LoVo (cell line): ENCODE results near the gene DCLK3.

Experiments used
- DNase-seq: peaks from one replicate; pipeline ENCODE4 v3.0.0-alpha.2; 2016; ENCODE audit warnings: low spot score

Gene DCLK3

DNA sequence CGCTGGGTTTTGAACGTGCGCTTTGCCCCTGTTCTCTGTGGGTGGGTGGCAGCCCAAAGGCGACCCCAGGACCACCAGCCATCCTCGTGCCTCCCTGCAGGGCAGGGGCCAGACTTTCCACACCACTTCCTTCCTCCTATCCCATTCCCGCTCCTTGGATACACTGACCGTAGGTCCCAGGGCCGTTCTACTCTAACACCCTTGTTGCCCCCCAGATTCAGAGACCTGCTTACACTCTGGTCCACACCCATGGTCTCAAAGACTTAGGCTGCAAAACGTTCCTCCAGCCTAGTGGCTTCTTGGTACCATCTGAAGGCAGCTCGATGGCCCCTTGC is 318 bp upstream of the DCLK3 start:
- no peak for DNase-seq

- no peak for DNase-seq
Observed at GRCh38 chr3:36762918-36763849, 1.2 kb downstream of the DCLK3 start.

DNA sequence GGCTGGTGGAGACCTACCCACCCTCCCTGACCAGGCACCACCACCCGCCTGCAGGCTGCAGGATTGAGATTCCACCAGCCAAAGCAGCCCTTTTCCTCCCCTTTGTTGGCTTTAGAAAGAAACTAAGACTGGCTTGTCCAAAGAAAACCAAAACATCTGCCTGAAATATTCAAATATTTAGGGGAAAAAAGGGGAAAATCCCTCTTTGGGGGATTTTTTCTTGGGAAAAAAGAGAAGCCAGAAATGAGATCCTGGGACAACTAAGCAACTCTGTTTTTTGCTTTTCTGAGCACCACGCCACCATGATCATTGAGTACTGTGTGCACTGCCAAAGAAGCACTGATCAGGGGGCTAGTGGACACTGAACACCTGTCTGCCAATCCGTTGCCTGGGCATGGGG is 2.6 kb downstream of the DCLK3 start:
- DNase-seq: no peak

DNA sequence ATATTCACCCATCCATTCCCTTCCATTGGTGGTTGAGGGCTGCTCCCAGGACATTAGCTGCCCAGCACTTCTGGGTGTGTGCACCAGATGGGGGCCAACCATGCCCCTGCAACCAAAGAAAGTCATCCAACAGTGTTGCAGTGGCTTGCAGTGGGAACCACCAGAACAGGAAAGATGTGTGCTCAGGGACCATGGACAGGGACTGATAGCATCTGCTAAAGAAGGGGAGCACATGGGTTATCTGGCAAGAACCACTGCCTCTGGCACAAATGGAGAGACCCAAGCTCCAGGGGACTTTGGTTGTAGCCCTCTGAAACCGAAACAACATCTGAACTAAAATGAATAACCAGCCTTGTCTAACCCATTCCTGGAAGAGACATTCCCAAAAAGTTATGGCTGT is 8.1 kb downstream of the DCLK3 start:
- DNase-seq: no peak

DNA sequence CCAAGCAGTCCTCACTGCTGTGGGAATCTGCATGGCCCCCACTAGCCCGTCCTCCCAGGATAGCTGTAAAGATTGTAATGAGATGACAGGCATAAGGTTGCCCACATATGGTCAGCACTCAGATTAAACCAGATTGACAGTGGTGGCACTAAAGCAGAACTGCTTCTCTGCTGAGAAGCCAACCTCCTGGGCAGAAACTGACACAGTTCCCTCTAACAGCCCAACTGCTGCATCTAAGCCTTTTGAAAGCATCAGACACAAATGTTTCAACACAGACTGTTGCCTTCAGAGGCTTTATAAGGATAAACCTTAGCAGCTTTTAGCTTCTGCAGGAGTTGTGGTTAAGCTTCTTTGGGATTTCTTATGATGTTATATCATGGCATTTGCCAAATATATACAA is 13.0 kb downstream of the DCLK3 start:
- DNase-seq: no peak

- DNase-seq: no peak
Observed at GRCh38 chr3:36750737-36751136, 13.6 kb downstream of the DCLK3 start.

GRCh38 chr3:36744763-36745162 is 19.6 kb downstream of the DCLK3 start:
- no peak for DNase-seq

DNA sequence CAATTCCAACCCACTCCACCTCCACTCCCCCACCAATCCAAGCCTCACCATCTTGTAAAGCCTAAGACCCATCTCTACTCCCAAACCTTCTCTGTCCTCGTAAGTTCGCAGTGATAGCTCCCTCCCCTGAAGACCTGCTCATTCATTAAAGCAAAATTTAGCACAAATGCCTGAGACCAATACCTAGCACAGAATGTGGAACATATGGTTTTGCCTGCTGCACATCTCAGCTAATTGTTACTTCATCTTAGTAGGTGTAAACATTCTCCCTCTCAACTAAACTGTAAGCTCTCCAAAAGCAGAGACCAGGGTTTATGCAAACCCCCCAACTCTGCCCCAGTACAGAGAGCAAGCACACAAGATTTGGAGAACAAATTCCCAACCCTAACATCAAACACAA is 20.5 kb downstream of the DCLK3 start:
- no peak for DNase-seq

DNA sequence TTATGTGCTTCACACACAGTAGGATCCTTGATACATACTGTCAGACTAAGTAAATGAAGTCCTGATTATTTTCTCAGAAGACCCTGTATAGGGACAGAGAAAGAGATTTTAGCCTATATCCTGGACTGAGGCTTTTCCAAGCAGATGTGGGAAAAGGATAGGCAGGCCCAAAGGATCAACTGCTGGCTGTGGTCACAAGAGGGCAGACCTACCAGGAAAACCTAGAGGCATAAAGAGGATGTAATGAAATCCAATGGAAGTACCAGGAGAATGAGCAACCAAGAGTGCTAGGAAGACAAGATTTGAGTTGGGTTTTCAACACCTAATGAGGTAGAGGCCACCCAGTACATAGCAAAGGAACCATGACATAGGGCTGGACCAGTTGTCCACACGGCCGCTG is 23.1 kb downstream of the DCLK3 start:
- DNase-seq: no peak

- DNase-seq: no peak
Observed at GRCh38 chr3:36740787-36741186, 23.6 kb downstream of the DCLK3 start.

DNA sequence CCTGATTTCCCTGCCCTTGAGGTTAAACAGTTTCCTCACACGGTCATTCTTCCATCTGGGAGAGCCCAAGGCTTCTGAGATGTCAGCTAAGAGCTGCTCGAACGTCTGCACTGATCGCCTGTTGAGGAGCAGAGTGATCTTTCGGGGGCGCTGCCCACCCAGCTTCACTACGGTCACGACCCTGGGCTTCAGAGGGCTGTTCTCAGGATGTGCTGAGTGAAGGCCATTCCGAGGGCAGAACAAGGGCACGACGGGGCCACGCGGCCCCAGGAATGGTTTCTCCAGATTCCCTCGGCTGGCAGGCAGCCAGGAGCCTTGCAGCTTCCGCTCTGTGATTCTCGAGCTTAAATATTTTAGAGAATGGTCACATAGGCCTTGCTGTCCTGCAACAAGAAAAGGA is 25.7 kb downstream of the DCLK3 start:
- no peak for DNase-seq

DNA sequence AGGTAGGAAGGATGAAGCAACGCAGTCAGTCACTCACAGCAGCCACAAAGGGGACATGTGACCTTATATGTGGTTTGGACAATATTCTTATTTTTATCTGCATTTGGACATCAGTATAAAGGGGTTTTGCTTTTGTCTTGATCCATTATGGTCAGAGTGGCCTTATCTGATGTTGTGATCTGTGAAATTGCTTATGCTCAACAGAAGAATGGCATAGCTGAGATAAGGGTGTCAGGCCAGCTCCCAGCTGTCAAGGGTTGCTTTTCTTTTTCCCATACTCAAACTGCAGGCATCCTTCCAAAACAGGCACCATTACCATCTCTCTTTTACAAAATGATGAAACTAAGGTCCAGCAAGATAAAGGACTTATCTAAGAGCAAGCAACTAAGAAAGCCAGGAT is 28.1 kb downstream of the DCLK3 start:
- DNase-seq: no peak

- DNase-seq: no peak
Observed at GRCh38 chr3:36734742-36735141, 29.6 kb downstream of the DCLK3 start.

DNA sequence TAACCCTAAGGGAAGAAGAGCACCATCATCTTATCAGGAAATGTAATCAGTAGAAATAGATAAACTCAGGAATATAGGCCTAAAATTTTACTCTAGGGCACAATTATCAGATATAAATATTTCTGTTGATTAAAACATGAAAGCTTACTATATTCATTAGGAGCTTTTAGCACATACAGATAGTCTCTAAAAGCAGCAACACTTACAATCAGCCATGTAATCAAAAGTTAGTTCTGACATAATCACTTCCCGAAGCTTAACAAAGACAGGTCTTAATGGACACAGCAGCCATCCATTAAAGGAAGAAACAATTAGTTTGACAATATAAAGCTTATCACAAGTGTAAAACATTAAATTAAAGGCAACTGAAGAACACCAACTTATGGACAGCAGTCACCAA is 30.6 kb downstream of the DCLK3 start:
- DNase-seq: no peak

- DNase-seq: no peak
Observed at GRCh38 chr3:36733162-36733696, 31.1 kb downstream of the DCLK3 start.

GRCh38 chr3:36730966-36731365 is 33.4 kb downstream of the DCLK3 start:
- DNase-seq: peak; percentile 17

DNA sequence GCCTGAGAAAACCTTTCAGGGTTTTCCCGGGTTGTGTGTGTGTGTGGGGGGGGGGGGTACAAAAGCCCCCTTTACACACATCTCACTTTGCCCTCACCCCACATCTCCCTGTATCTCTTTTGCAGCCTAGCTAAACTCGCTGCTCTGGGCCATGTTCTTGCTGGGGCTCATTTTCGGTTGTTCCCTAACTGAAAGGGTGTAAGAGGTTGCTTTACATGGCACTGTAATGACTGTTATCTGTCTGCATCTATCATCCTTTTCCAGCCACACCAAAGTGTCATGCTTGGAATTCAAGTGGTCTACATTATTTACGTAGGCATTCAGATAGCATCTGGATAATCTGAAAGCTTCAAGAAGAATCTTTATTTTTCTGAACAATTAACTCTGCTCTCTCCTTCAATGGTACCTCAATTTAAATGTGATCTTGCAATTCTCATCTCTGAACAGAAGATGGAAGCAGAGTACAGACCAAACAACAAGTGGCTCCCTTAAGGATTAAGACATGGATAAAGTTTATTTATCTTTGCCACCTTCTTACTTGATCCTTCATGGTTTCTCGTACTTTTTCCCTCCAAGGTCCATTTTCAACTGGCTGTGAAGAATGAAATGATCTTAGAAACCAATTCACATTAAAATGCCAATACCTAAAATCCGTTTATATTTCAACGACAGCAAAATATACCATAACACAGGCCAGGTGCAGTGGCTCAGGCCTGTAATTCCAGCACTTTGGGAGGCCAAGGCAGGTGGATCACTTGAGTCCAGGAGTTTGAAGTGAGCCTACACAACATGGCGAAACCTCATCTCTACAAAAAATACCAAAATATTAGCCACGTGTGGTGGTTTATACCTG is 34.9 kb downstream of the DCLK3 start:
- DNase-seq: peak; percentile 62

DNA sequence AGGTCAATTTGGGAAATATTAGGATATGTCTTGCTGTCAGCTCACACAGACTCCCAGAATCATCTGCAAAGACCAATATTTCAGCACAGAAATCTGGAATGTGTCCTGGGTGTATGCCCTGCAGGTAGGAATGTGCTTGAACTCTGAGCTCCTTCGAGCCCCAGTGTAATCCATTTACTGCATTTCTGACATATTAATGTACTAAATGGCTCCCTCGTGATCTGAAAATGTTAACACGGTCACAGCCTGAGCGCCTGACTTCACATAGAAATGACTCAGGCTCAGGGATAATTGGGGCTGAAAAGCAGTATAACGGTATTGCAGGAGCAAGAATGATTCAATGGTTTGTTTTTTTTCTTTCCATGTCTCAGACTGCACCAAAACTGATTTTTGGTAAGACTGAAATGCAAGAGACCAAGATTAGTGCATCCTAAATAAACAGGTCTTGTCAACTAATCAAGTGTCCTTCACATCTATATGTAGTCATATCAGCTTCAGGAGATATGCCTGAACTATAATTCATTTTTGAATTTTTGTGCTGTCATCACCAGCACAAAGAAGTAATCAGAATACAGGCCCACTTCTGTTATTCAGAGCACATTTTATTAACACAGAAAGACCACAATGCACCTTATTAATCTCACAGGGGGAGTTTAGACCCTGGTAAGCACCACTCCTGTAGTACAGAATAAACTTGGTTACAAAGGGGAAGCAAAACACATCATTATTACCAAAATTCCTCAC is 49.8 kb downstream of the DCLK3 start:
- no peak for DNase-seq

DNA sequence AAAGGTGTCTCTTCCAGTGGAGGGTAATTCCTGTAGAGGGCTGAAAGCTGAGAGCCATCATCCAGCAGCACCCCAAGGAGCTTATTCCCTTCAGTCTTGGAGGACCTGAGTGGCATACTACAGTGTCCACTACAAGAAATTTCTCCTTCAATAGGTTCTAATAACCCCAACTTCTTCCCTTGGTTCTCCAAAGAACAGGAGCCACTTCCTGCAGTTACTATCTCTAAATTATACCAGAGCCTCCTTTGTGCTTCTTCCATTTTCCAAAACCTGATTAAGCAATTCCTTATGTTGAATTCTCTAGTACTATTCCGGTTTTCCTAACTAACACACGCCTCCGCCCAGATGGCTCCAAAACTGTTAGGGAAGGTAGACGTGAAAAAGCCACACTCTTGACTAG is 50.4 kb downstream of the DCLK3 start:
- DNase-seq: no peak

DNA sequence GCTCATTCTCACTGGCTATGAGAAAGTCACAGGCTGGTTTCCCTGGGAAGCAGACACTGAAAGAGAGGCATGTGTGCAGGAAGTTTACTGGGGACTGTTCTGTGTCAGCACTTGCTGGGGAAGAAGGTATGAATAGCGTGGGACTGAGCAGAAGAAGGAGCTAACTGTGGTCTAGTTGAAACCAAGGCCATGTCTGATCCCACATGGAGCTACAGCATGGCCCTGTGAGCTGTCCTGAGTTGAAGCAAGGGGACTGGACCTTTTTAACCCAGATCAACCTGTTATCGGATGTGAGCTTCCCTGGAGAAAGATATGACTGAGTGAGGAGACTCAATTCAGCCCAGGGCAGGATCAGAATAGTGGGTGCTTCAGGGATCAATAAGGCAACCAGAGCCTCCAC is 53.7 kb downstream of the DCLK3 start:
- no peak for DNase-seq

- DNase-seq: no peak
Observed at GRCh38 chr3:36709826-36710365, 54.5 kb downstream of the DCLK3 start.

DNA sequence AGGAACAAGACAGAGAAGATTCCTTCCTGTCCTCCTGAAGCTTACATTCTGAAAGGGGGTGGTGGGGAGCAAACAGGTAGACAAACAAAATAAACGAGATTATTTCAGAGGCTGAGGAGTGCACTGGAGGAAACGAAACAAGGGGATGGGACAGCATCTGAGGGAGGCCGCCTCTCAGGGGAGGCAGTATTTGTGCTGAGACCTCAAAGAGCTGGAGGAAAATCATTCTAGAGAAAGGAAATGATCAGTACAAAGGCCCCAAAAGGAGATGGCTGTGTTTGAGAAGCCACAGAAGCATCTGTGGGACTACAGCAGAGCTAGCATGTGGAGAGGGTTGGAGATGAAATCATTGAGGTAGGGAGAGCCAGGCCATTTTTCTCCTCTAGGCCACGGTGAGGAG is 55.1 kb downstream of the DCLK3 start:
- DNase-seq: no peak
